Glomerular visceral epithelial cell (primary cell): Measurements from ENCODE around the gene ZNF641.

Source experiments
- DNase-seq: peaks from one replicate; pipeline ENCODE4 v3.0.0-alpha.2; 2016; ENCODE audit errors: extremely low spot score

The ZNF641 gene

DNA sequence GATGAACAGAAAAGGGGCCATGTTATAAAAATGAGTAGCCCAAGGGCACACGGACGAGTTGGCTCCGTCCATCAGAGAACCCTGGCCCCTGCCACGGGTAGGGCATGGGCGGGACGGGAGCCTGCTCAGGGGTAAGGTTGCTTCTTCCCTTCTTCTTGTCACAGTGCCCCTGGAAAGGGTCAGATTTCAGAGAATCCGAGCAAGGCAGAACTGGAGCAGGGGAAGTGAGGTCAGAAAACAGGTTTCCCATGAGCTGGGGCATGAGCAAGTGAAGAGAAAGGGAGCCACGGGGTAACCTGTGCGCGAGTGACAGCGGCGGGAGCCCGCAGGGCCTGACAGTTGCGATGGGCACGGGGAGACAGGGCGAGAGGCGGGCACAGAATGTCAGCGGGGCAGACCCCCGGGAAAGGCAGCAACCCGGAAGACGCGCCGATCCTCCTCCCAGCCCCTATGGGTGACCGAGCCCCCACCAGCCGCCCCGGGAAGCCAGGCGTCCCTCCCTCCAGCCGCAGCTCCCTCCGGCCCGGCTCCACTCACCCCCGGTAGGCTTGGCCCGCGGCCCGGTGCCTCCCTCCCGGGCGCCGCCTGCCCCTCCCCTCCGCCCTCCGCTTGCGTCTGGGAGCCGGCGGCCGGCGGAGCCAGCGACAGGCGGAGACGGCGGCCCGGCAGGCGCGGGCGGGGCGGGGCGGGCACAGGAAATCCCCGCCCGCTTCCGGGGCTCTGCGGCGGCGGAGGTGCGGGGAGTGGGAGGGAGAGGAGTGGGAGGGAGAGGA lies at the start of gene ZNF641:
Gene ZNF641, minus strand, starts transcription at position 671 of the 773 bp plus-strand sequence. CDS start 2,829 bp downstream, outside the sequence.
- DNase-seq, result peak; percentile 80

- no peak for DNase-seq
Measured at GRCh38 chr12:48390026-48390425, 39.3 kb upstream of the ZNF641 start.

GRCh38 chr12:48389409-48389808 lies 38.7 kb upstream of the ZNF641 start:
- no peak for DNase-seq

DNA sequence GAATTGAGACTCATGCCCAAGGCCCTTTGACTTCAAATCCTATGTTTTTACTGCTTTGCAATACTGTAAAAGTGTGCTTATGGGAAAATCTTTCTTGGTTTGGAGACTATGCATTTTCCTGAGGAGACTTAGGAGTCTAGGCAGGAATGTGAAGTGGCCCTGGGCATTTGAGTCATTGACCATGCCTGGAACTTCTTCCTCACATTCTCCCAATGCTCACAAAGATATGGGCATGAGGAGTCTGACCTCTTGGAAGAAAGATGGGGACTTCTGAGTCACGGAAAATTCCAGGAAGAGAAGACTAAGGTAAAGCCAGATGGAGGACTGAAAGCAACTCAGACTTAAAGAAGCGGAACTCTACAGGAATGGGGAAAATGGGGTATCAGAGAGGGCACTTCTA lies 38.2 kb upstream of the ZNF641 start:
- no peak for DNase-seq

DNA sequence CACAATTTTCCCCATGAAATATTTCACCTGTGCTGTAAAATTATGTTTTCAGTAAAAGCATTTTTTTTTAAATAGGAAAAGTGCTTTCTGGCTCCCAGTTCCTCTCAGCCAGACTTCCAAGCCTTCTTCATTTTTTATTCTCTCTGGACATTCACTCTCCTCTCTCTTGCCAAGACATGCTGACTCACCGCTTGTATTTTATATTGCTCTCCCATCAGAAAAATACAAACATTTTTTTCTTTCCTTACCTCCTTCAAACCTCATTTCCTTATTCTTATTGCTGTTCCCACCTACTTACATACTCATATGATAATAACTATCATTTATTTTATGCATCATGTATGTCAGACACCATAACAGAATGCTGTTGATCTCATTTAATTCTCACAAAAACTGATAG lies 37.7 kb upstream of the ZNF641 start:
- no peak for DNase-seq

DNA sequence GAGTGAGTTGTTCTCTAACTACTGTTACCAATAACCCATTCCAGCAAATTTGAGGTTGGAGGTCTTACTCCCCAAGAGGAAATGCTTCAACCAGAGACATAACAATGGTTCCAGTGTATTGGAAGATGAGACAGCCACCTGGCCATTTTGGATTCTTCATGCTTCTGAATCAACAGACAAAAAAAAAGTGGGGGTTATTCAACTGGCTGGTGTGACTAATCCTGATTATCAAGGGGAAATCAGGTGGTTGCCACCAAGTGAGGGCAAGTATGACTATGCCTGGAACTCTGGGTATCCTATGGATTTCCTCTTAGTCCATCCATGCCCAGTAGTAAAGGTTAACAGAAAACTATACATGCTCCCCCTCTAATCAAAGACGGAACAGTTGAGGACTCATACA lies 29.9 kb upstream of the ZNF641 start:
- no peak for DNase-seq

DNA sequence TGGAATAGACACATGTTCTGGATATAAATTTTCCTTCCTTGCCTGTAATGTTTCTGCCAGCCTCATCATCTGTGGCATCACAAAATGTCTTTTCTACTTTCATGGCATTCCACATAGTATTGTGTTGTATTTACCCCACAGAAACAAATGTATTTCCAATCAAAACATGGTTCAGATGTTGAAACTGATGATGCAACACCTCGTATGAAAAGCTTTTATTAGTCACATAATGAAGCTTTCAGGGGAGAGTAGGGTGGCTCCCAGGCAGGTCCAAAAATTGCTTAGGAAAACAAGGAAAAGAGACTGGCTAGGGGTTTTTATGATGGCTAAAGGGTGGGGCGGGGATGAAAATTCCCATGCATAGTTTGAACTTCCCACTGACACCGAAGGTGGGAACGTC lies 29.1 kb upstream of the ZNF641 start:
- no peak for DNase-seq

GRCh38 chr12:48377646-48378045 lies 26.9 kb upstream of the ZNF641 start:
- DNase-seq, result no peak

- DNase-seq, result no peak
Measured at GRCh38 chr12:48374164-48374563, 23.4 kb upstream of the ZNF641 start.

DNA sequence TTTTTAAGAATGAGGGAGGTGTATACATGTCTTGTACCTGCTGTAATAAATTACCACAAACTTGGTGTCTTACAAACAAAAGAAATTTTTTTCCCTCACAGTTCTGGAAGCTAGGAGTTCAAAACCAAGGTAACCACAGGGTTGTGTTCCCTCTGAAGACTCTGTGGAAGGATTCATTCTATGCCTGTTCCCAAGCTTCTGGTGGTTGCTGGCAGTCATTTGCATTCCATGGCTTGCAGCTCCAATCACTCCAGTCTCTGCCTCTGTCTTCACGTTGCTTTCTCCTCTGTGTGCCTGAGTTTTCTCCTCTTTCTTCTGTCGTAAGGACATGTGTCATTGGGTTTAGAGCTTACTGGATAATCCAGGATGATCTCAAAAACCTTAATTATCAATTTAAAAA lies 15.4 kb upstream of the ZNF641 start:
- no peak for DNase-seq

GRCh38 chr12:48361664-48362339 lies 11.1 kb upstream of the ZNF641 start:
- no peak for DNase-seq

- DNase-seq, result no peak
Measured at GRCh38 chr12:48358937-48359513, 8.3 kb upstream of the ZNF641 start.

GRCh38 chr12:48356041-48356768 lies 5.5 kb upstream of the ZNF641 start:
- peak; percentile 44 for DNase-seq

- no peak for DNase-seq
Measured at GRCh38 chr12:48352157-48352760, 1.5 kb upstream of the ZNF641 start.

GRCh38 chr12:48351022-48351708 lies 446 bp upstream of the ZNF641 start:
- DNase-seq, result peak; percentile 74

DNA sequence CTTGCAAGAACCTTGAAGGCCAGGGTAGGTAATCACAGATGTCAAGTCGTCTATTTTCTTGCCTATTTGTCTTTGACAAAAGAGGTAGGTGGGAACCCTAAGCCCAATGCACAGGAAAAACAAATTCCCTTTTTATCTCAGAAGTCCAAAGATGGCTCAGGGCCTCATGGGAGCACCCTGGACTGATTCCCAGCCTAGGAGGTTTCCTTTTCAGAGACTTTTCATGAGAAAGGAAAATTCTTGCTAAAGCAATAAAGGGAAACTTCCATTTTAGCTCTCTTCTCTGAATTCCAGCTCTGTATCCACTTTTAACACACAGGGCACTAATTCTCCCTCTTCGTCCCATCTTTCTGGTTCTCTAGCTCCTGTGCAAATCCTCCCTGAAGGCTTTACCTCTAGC lies 1.2 kb downstream of the ZNF641 start:
- DNase-seq, result no peak

DNA sequence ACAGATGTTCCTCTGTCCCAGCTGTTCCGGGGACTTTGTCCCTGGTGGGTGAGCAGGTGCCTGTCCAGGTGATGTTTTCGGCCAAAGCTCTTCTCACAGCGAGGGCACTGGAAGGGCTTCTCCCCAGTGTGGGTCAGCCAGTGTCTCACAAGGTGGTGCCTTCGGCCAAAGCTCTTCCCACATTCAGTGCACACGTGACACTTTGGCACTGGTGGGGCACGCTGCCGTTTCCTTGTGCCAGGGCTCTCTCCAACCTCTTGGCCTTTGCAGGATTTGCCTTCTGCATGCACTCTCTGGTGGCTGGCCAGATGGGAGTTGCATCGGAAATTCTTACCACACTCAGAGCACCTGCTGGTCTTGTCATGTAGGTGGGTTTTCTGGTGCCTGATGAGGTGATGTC lies 7.7 kb downstream of the ZNF641 start:
- DNase-seq, result no peak

- no peak for DNase-seq
Measured at GRCh38 chr12:48340943-48341342, 9.8 kb downstream of the ZNF641 start.

- no peak for DNase-seq
Measured at GRCh38 chr12:48339442-48340117, 11.1 kb downstream of the ZNF641 start.

- no peak for DNase-seq
Measured at GRCh38 chr12:48336564-48336963, 14.2 kb downstream of the ZNF641 start.

GRCh38 chr12:48336061-48336460 lies 14.7 kb downstream of the ZNF641 start:
- no peak for DNase-seq
